Endothelial cell of umbilical vein (primary cell): ENCODE measurements around the gene BMPR1A. TPM values are rescaled to one million over a fixed set of nuclear protein-coding genes. Genes with fewer than 3 reads are reported as not detected.

Source experiments
- BruUV-seq: library from RNA; stranded (reverse); fragments of 400-500 nt; replicated peaks from 2 replicates; lab custom pipeline; 2021; lab: Mats Ljungman, UMichigan
- CTCF ChIA-PET: fragments of 300-600, 350-600 bp; sonication (Branson Sonifier 250); formaldehyde crosslinking; loops from one replicate; lab custom pipeline; 2021; ENCODE audit warnings: antibody characterized with exemption, inconsistent platforms; lab: Charles Lee
- POLR2A ChIA-PET: fragments of 300-600, 350-600 bp; sonication (Branson Sonifier 250); formaldehyde crosslinking; loops from one replicate; lab custom pipeline; 2021; ENCODE audit warnings: antibody characterized with exemption, inconsistent platforms; lab: Charles Lee
- DNase-seq: peaks from one replicate; pipeline ENCODE4 v3.0.0-alpha.2; 2011; ENCODE audit warnings: low read depth, low spot score
- FAIRE-seq: peaks from 2 replicates; lab custom pipeline; 2011; peaks lifted over from hg19 to GRCh38; lab: Jason Lieb, UNC
- H2AFZ ChIP-seq: 2 replicates; pipeline ENCODE4 v1.6.0; 2012; ENCODE audit warnings: low read depth, low read length, control low read depth, inconsistent platforms
- H3K27ac ChIP-seq: 2 replicates; pipeline ENCODE4 v1.5.1; 2011; ENCODE audit warnings: low read depth, mild to moderate bottlenecking, control low read depth, low read length, moderate library complexity; ENCODE audit not compliant: insufficient read depth
- H3K27me3 ChIP-seq, 2 experiments: 2 replicates each; pipeline versions ENCODE4 v1.6.0 to v1.6.1; 2011; ENCODE audit warnings: low read length in 2 of 2, mixed read lengths in 1 of 2; ENCODE audit not compliant: control insufficient read depth in 2 of 2, insufficient read depth in 2 of 2
- H3K36me3 ChIP-seq, 2 experiments: 2 replicates in 1 of 2; 3 replicates in 1 of 2; pipeline ENCODE4 v1.5.1; 2011; ENCODE audit warnings: low read length in 2 of 2, mild to moderate bottlenecking in 1 of 2, moderate library complexity in 1 of 2; ENCODE audit not compliant: control insufficient read depth in 2 of 2, insufficient read depth in 2 of 2; ENCODE audit errors: extremely low read depth in 1 of 2
- H3K4me1 ChIP-seq: 3 replicates; pipeline ENCODE4 v1.5.1; 2011; ENCODE audit warnings: mild to moderate bottlenecking, low read length; ENCODE audit not compliant: control insufficient read depth, insufficient read depth; ENCODE audit errors: extremely low read depth
- H3K4me2 ChIP-seq: 2 replicates; pipeline ENCODE4 v1.6.1; 2011; ENCODE audit warnings: low read length, control low read depth, mixed read lengths; ENCODE audit not compliant: insufficient read depth
- H3K4me3 ChIP-seq, 3 experiments: fragments of 200-600 bp in 1 of 3; sonication (generic), shearing (Covaris generic) in 1 of 3; replicated peaks in 1 of 3; 2 replicates each; pipeline ENCODE4 v1.5.1; 2011 to 2016; ENCODE audit warnings: control low read depth in 3 of 3, low read length in 3 of 3, mild to moderate bottlenecking in 2 of 3, inconsistent platforms in 1 of 3, low read depth in 1 of 3, moderate library complexity in 1 of 3; ENCODE audit not compliant: insufficient read depth in 1 of 3
- H3K79me2 ChIP-seq: 2 replicates; pipeline ENCODE4 v1.6.0; 2012; ENCODE audit warnings: low read length, inconsistent platforms; ENCODE audit not compliant: control insufficient read depth, insufficient read depth
- H3K9ac ChIP-seq: replicated peaks from 2 replicates; pipeline ENCODE3; 2011; ENCODE audit warnings: low read length, control low read depth; ENCODE audit not compliant: insufficient read depth; ENCODE audit errors: extremely low read depth
- H3K9me1 ChIP-seq: replicated peaks from 3 replicates; pipeline ENCODE4 v1.6.0; 2011; ENCODE audit warnings: mild to moderate bottlenecking, low read length; ENCODE audit not compliant: control insufficient read depth, insufficient read depth; ENCODE audit errors: extremely low read depth
- H3K9me3 ChIP-seq: replicated peaks from 2 replicates; pipeline ENCODE4 v1.5.1; 2012; ENCODE audit warnings: low read length, inconsistent platforms; ENCODE audit not compliant: control insufficient read depth, insufficient read depth
- H4K20me1 ChIP-seq: replicated peaks from 2 replicates; pipeline ENCODE3; 2011; ENCODE audit warnings: mild to moderate bottlenecking, low read length; ENCODE audit not compliant: control insufficient read depth, insufficient read depth; ENCODE audit errors: extremely low read depth
- EZH2 ChIP-seq: IDR thresholded peaks from 2 replicates; pipeline ENCODE4 v1.6.1; 2012; ENCODE audit warnings: borderline replicate concordance, low read depth, mild to moderate bottlenecking, moderate library complexity, low read length, inconsistent platforms; ENCODE audit not compliant: severe bottlenecking
- FOS ChIP-seq: IDR thresholded peaks from 2 replicates; pipeline ENCODE4 v1.6.1; 2011; ENCODE audit warnings: mild to moderate bottlenecking, low read length, moderate library complexity, borderline replicate concordance; ENCODE audit not compliant: insufficient read depth
- GATA2 ChIP-seq: IDR thresholded peaks from 2 replicates; pipeline ENCODE4 v1.7.0; 2011; ENCODE audit warnings: low read depth, mild to moderate bottlenecking, moderate library complexity, mixed read lengths, low read length; ENCODE audit not compliant: insufficient read length, insufficient read depth
- JUN ChIP-seq: IDR thresholded peaks from 2 replicates; pipeline ENCODE4 v1.6.1; 2011; ENCODE audit warnings: borderline replicate concordance, low read depth; ENCODE audit not compliant: insufficient read length, insufficient read depth
- MYC ChIP-seq: IDR thresholded peaks from one replicate; pipeline ENCODE4 v1.6.1; 2011; ENCODE audit warnings: mild to moderate bottlenecking, low read depth, low read length
- POLR2A ChIP-seq: IDR thresholded peaks from 2 replicates; pipeline ENCODE4 v1.6.1; 2012; ENCODE audit warnings: low read depth, mild to moderate bottlenecking, control low read depth, low read length
- POLR2AphosphoS5 ChIP-seq: IDR thresholded peaks from 2 replicates; pipeline ENCODE4 v1.6.1; 2012; ENCODE audit warnings: low read depth, mild to moderate bottlenecking, control low read depth, low read length, moderate library complexity; ENCODE audit not compliant: insufficient read depth
- dilution Hi-C: fragments of 300-500 bp; cut with MboI; formaldehyde crosslinking; loops from one replicate; pipeline ENCODE4 v1.15.0; 2019; ENCODE audit warnings: low sequenced_read_pairs; ENCODE audit not compliant: extremely low pct_ligation_motif_present
- intact Hi-C: fragments of 100-400 bp; cut with micrococcal nuclease; formaldehyde crosslinking; loops from one replicate; pipeline ENCODE4 v1.10.0; 2022
- polyA plus RNA-seq, 4 experiments: library from polyadenylated mRNA; depleted of rRNA in 3 of 4; stranded (reverse) in 3 of 4; unstranded in 1 of 4; fragments of >200 nt; gene quantifications; 2 replicates each; pipeline versions ENCODE4 v1.2.1 to v1.2.3, GENCODE V29; 2011 to 2012; ENCODE audit warnings: missing spikeins in 1 of 4
- total RNA-seq: library from RNA; stranded (reverse); gene quantifications from 2 replicates; pipeline ENCODE4 v1.2.3, GENCODE V29; 2021
- TF ChIP-seq, protein P1 (sequence below): IDR thresholded peaks from 2 replicates; pipeline ENCODE4 v1.6.1; 2011; ENCODE audit not compliant: insufficient read depth, insufficient read length
- TF ChIP-seq, protein P2 (sequence below), 2 donors: IDR thresholded peaks; 1 replicate in 1 of 2; 2 replicates in 1 of 2; pipeline ENCODE4 v1.5.1; 2011; ENCODE audit warnings: low read length in 2 of 2, mild to moderate bottlenecking in 2 of 2, moderate library complexity in 2 of 2, control low read depth in 1 of 2, inconsistent platforms in 1 of 2, low read depth in 1 of 2; ENCODE audit not compliant: insufficient read depth in 1 of 2; ENCODE audit errors: extremely low read depth in 1 of 2

The BMPR1A gene
- total and polyA plus RNA-seq, 2 donors (not counting 3 experiments of a cell fraction or from before 2014, with no cell fraction given): not detected

DNA sequence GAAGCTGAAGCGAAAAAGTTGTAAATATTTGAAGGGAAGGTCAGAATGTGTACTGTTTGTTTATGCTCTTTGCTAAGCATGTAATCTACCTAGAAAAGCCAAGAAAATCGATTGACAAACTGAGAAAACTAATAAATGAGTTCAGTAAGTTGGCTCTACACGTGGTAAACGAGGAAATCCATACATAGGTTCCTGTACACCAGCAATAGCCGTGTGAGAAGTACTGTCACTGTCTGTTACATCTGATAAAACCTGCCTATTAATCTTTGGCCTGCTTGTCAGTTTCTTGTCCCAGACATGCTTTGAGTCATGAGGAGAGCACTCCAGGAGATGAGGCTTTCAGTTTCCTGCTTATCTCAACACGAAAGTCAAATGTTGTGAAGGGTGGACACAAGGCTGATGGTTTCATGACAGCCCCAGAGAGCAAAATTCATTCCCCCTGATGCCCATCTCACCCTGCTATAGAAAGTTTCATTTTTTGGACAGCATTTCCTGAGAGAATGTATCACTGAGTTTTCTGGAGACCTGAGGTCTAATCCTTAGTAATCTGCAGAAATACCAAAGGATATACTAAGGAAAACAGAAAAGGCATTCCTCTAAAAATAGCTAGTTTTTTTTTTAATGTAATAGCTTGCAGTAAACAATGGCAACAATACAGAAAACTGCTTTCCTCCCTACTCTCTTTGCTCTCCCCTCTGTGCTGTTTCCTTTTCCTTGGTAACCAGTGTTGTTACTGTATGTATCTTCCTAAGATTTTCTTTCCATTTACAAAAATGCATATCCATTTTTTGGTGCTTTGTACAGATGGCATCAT lies 18.8 kb downstream of the BMPR1A start:
- POLR2A ChIA-PET: no interaction called here
- H3K9me3 ChIP-seq: no peaks in the 10 kb centered on the region
- dilution Hi-C loops (no loop called here), intact Hi-C loops (no loop called here)
- H2AFZ ChIP-seq: no peak overlapping the region
- H3K9me1 ChIP-seq: no peaks in the 10 kb centered on the region
- H3K4me1 ChIP-seq: no peaks in the 10 kb centered on the region
- DNase-seq: no peak
- no peak overlapping the region for H3K9ac ChIP-seq
- no TSS peak for BruUV-seq
- no peaks in the 10 kb centered on the region for H3K79me2 ChIP-seq
- TF ChIP-seq POLR2AphosphoS5 (no peak), JUN (no peak), POLR2A (no peak), GATA2 (no peak), FOS (no peak), MYC (no peak), EZH2 (no peak)
- TF ChIP-seq, protein P1, sequence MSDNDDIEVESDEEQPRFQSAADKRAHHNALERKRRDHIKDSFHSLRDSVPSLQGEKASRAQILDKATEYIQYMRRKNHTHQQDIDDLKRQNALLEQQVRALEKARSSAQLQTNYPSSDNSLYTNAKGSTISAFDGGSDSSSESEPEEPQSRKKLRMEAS: no peak
- TF ChIP-seq, protein P2, sequence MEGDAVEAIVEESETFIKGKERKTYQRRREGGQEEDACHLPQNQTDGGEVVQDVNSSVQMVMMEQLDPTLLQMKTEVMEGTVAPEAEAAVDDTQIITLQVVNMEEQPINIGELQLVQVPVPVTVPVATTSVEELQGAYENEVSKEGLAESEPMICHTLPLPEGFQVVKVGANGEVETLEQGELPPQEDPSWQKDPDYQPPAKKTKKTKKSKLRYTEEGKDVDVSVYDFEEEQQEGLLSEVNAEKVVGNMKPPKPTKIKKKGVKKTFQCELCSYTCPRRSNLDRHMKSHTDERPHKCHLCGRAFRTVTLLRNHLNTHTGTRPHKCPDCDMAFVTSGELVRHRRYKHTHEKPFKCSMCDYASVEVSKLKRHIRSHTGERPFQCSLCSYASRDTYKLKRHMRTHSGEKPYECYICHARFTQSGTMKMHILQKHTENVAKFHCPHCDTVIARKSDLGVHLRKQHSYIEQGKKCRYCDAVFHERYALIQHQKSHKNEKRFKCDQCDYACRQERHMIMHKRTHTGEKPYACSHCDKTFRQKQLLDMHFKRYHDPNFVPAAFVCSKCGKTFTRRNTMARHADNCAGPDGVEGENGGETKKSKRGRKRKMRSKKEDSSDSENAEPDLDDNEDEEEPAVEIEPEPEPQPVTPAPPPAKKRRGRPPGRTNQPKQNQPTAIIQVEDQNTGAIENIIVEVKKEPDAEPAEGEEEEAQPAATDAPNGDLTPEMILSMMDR (IDR thresholded peaks at IDR 0.05; ENCODE audit: extremely low read depth in 1 of 2, insufficient read depth in 1 of 2, low read depth in 1 of 2, low read length in 2 of 2): no peak
- H4K20me1 ChIP-seq: no peaks in the 10 kb centered on the region
- no peak overlapping the region for H3K27ac ChIP-seq
- CTCF ChIA-PET: interaction anchor here (1.8 kb wide), 1 partner anchor 124 kb away, joined by 4 read pairs; no protein-coding TSS in a partner anchor
- no peaks in the 10 kb centered on the region for H3K36me3 ChIP-seq
- FAIRE-seq: no peak
- no peak overlapping the region for H3K4me3 ChIP-seq
- no peak overlapping the region for H3K4me2 ChIP-seq
- H3K27me3 ChIP-seq: peaks cover 40 to 68% of the 10 kb centered on the region in 2 experiments
